ENCODE data around the gene TULP1.

TULP1 gene

GRCh38 chr6:35454391-35455110 is 58.1 kb downstream of the TULP1 start:
- peak; percentile 26 for DNase-seq

- no peak for DNase-seq
Observed at GRCh38 chr6:35453236-35453635, 59.5 kb downstream of the TULP1 start.

GRCh38 chr6:35452183-35453090 is 60.3 kb downstream of the TULP1 start, which contains the start of gene FANCE:
TSS of gene FANCE (plus strand) at chr6:35452338. CDS start at chr6:35452546, 208 bp downstream.
- peak; percentile 86 for DNase-seq

- DNase-seq: no peak
Observed at GRCh38 chr6:35451354-35452182, 61.1 kb downstream of the TULP1 start.

- peak; percentile 83 for DNase-seq
Observed at GRCh38 chr6:35449287-35449881, 63.3 kb downstream of the TULP1 start.

GRCh38 chr6:35448191-35448590 is 64.5 kb downstream of the TULP1 start:
- no peak for DNase-seq

Data from NCI-H2227 treated with DMSO at 0.1 percent for 48 hours (cell line).